GM18511 (cell line): ENCODE data around the gene THAP4.

Source experiments
- ATAC-seq: cut with Tn5 transposase; IDR thresholded peaks from one replicate; pipeline ENCODE4 v1.9.1; 2021; ENCODE audit warnings: mild to moderate bottlenecking, moderate library complexity; ENCODE audit not compliant: unreplicated experiment

Gene THAP4

GRCh38 chr2:241551998-241552737, 84.8 kb downstream of the THAP4 start:
- no peak for ATAC-seq

- ATAC-seq: no peak
Observed at GRCh38 chr2:241551599-241551997, 85.4 kb downstream of the THAP4 start.

- ATAC-seq: no peak
Observed at GRCh38 chr2:241550616-241551580, 86.1 kb downstream of the THAP4 start.

- ATAC-seq: no peak
Observed at GRCh38 chr2:241548451-241548835, 88.5 kb downstream of the THAP4 start.

GRCh38 chr2:241547781-241548450, 89.0 kb downstream of the THAP4 start:
- no peak for ATAC-seq

DNA sequence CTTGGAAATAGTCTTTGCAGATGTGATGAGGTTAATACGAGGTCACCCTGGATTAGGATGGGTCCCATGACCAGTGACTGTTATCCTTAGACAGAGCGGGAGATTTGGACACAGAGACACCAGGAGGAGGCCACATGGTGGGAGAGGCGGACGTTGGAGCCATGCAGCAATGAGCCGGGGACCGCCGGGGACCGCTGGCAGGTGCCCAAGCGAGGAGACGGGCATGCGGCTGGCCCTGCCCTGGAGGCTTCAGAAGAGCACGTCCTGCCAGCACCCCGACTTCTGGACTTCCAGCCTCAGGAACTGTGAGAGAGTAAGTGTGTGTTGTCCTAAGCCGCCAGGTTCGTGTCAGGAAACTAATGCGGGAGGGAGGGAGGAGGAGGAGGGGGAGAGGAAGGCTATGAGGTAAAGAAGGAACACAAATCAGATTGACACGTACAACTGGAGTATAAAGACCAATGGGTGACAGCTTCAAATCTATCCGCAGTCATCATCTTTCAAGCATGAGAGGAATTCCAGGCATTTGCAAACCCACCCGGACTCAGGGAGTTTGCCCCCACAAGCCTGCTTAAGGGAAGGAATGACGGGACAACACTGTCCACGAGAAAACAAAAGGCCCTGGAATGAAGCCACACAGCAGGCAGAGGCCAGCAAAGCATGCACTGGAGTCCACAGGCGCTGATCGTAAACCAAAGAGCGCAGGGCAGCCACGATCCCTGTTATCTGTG, 90.0 kb downstream of the THAP4 start:
- ATAC-seq: no peak

DNA sequence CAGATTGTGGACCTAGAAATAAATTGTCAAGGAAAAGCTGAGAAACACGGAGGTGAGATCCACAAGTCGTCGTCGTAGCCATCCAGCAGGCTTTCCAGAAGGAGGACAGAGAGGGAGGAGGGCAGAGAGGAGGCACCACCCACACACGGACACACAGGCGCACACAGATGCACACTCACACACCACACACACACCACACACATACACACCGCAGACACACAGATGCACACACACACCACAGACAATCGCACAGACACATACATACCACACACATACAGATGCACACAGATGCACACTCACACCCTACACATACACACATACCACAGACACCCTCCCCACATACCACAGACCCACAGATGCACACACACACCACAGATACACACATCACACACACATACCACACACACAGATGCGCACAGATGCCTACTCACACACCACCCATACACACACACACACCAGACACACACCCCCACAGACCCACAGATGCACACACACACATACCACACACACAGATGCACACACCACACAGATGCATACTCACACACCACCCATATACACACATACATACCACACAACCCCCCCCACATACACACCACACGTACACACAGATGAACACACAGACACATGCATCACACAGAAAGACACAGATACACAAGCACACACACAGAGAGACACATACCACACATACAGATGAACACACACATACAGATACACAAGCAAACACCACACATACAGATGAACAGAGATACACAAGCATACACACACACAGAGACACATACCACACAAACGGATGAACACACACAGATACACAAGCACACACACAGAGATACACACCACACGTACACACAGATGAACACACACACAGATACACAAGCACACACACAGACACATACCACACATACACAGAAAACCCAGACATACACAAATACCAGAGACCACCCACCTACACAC, 91.2 kb downstream of the THAP4 start:
- ATAC-seq: no peak

- no peak for ATAC-seq
Observed at GRCh38 chr2:241545106-241545505, 91.9 kb downstream of the THAP4 start.

DNA sequence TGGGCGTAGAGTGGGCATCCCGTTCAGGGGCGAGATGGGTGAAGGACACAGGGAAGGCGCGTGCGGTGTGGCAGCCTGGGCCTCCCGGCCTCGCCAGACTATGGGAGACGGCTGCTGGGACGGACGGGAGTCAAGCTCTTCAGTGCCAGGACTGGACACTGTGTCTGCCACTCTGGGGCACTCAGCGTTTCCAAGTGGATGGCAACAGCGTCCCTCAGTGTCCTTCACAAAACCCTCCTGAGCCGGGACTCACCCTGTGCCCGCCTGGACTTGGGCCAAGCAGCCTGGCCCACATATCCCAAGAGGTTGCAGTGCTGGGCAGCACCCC, 94.7 kb downstream of the THAP4 start:
- no peak for ATAC-seq

DNA sequence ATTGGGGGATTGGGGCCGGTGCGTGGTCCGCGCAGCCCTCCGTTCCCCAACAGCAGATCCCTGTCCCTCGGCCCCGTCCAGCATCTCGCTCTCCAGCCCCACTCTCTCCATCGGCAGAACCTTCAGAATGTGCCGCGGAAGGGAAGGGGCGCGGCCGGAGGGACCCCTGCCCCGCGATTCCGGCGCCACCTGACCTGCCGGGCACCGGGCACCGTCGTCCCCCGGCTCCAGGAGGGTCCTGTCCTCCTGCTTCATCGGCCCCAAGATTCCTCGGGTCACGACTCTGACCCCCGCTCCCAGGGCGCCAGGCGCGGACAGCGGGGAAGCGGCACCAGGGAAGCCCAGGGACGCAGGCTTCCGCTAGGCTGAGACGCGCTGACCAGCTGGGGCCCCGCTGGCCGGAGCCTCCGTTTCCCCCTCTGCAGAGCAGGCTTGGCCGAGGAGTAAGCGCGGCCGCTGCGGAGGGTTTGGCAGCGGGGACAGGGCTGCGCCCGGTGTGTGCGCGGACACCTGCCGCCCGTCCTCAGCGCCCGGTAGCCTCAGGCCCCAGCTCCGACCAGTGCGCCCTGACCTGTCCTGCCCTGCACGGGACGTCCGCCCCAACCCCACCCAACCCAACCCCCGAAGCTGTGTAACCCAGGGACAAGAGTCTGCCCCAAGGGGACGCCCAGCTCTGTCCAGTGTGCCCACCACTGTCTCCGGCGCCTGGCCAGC, 95.2 kb downstream of the THAP4 start:
- ATAC-seq: no peak

GRCh38 chr2:241540771-241541561, 96.0 kb downstream of the THAP4 start:
- no peak for ATAC-seq

- ATAC-seq: no peak
Observed at GRCh38 chr2:241540401-241540770, 96.6 kb downstream of the THAP4 start.

DNA sequence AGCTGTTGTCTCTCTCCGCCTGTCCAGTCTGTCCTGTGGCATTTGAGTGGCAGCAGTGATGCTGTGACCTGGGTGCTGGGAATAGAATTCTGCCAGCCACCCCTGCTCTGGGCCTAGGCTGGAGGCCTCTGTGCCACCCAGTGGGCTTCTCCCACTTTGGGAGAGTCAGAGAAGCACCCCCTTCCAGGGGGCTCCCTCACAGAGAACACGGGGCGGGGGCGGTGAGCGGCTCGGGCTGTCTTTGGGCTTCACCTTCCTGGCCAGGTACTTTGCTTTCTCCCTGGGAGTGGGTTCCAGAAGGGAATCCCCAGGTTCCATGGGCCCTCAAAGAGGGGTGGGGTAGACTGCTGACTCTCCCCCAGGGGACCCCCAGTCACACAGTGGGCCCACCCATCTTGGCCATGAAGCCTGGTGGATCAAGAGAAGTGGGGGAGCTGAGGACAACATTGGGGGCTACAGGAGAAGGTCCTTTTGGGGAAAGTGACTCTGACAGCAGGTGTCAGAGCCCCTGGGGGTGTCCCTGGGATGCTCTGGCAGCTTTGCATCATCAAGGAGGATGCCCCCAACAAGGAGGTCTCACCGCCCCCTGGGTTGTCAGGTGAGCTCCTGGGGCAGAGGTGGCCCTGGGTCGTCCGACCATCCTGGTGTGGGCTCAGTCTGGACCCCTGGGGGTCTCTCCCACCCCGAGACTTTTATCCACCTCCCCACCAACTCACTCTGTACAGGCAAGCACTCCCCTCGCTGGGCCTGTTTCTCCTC, 97.2 kb downstream of the THAP4 start:
- no peak for ATAC-seq

DNA sequence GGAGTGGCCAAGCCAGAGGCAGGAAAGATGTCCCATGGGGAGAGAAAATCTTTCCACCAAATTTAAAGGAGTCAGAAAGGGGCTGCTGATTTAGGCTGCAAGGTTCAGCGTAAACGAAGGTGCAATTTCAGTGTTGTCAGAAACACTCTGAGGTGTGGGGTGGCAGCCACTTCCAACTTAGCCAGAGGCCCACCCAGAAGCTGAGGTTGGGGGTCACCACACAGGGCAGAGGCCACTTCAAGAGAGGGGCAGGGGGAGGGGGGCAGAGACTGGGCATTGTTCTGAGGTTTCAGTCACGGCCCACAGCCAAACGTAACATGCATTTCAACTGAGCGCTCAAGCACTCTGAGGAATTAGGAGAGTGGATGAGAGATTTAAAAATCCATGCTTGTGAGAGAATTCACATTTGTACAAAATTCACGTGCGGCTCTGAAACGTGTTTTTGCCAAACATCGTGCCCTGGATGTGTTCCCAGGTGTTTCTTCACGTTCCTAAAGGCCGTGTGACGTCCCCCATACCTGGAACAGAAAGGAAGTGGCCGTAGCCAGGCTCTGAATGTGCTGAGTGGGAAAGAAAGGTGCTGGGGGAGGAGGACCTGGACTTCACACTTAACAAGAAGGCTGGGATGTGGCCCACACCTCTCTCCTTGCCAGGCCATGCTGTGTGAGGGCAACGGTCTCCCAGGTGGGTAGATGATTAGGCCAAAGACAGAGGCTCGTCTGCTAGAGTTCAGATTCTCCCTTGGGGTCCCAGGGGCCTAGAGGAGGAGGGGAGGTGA, 97.9 kb downstream of the THAP4 start:
- ATAC-seq: no peak

DNA sequence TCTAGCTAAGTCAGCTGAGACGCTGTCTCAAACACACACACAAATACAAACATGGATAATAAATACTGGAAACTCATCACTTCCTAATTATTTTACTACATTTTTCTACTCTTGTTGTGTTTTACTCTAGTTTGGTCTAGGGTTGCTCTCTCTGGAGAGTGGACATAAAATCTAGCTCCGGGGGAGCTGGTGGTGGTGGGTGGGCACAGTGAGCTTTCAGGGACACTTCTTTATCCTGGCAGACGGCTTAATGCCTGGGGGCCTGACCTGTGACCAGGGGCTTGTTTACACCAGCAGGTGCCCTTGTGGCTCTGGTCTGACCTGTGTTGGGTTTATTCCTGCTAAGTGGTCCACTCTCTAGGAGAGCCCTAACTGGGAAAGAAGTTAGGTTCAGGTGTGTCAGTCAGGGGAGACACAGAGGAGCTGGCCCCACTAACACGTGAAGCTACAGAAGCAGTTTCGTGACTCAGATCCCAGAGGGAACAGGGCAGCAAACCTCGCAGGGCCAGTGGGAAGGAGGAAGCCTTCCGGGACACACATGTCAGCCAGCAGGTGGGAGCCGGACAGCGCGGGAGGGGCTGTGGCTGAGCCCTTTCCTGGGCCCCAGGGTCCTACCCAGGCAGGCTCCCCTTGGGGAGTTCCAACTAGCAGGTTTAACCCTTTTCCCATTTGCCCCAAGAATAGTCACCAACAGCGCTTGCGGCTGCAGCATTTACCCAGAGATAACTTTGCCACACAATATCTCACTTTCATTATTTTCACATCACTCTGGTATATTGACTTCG, 100.9 kb downstream of the THAP4 start:
- no peak for ATAC-seq

DNA sequence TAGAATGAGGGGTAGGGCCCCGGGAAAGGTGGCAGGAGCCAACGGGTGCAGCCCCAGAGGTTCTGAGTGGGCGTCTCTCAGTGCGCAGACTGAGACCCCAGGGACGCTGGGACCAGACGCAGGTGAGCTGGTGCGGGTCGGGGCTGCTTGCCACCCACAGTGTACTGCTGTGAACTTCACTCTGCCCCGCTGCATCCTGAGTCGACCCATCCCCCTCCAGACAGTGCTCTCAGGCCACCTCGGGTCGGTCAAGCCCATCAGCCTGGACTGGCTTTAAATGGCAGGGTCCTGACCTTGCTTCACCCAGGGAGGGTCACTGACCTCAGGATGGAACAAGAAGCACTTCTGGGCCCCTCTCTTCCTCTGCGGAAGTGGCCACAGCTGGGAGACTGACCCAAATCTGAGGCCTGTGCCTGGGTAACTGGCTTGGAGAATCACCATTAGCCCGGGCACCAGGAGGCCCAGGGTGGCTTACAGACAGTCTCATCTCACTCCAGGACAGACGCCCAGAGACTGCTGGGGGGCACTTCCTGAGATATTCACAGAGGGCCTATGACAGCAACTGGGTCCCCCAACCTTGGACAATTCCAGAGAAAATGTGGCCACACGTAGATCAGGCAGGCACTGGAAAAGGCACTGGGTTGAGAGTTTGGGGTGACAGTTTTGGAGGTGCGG, 102.1 kb downstream of the THAP4 start:
- ATAC-seq: no peak
